Activated CD8-positive, alpha-beta T cell treated with anti-CD3 and anti-CD28 coated beads for 36 hours (primary cell): ENCODE data around the gene CTBP1. TPM values are rescaled to one million over a fixed set of nuclear protein-coding genes. Genes with fewer than 3 reads are reported as not detected.

ENCODE experiments used
- ATAC-seq: fragments of 200-7000 bp; cut with Tn5 transposase; one replicate; pipeline ENCODE4 v1.10.0; 2021; ENCODE audit warnings: mild to moderate bottlenecking, moderate library complexity
- CTCF ChIA-PET: fragments of 350-600 bp; sonication (Branson Sonifier 250); formaldehyde crosslinking; loops from one replicate; lab custom pipeline; 2021; ENCODE audit warnings: antibody characterized with exemption; lab: Charles Lee
- POLR2A ChIA-PET: fragments of 350-600 bp; sonication (Branson Sonifier 250); formaldehyde crosslinking; loops from one replicate; lab custom pipeline; 2021; ENCODE audit warnings: antibody characterized with exemption; lab: Charles Lee
- DNase-seq: peaks from one replicate; pipeline ENCODE4 v3.0.0-alpha.2; 2020
- H3K27ac Mint-ChIP-seq: one replicate; pipeline ENCODE4 v1.8.0; 2021; ENCODE audit warnings: mild to moderate bottlenecking, mixed read lengths
- H3K27me3 Mint-ChIP-seq: one replicate; pipeline ENCODE4 v1.8.0; 2021; ENCODE audit warnings: mixed read lengths
- H3K36me3 Mint-ChIP-seq: one replicate; pipeline ENCODE4 v1.8.0; 2021; ENCODE audit warnings: low read depth, mixed read lengths
- H3K4me1 Mint-ChIP-seq: one replicate; pipeline ENCODE4 v1.8.0; 2021; ENCODE audit warnings: low read depth, mixed read lengths
- H3K4me3 Mint-ChIP-seq: one replicate; pipeline ENCODE4 v1.8.0; 2021; ENCODE audit warnings: mild to moderate bottlenecking, moderate library complexity, mixed read lengths
- H3K9me3 Mint-ChIP-seq: one replicate; pipeline ENCODE4 v1.8.0; 2021; ENCODE audit warnings: mixed read lengths
- CTCF ChIP-seq: fragments of 200-600 bp; IDR thresholded peaks from one replicate; pipeline ENCODE4 v1.8.0; 2022; ENCODE audit warnings: antibody characterized with exemption, mild to moderate bottlenecking
- intact Hi-C: fragments of 100-400 bp; cut with micrococcal nuclease; formaldehyde crosslinking; loops from one replicate; pipeline ENCODE4 v1.10.0; 2022
- total RNA-seq, 2 experiments: library from RNA; stranded (reverse); gene quantifications; one replicate each; pipeline ENCODE4 v1.2.3, GENCODE V29; 2021

CTBP1 gene
- total RNA-seq, 2 experiments from 2014 or later = 136 TPM

GRCh38 chr4:1249148-1249730 lies 309 bp upstream of the CTBP1 start:
- DNase-seq (peak; percentile 79), ATAC-seq (peak; percentile 51)
- Mint-ChIP-seq H3K9me3 (peaks cover 4% of the 10 kb centered on the region), H3K4me1 (peaks cover 69% of the 10 kb centered on the region), H3K27ac (peak overlapping the region; percentile 91), H3K4me3 (peak overlapping the region; percentile 86), H3K27me3 (no peaks in the 10 kb centered on the region), H3K36me3 (peaks cover 48% of the 10 kb centered on the region)
- no peak for TF ChIP-seq CTCF
- POLR2A ChIA-PET = interaction anchor here (0.9 to 6.2 kb wide), 9 partner anchors 9 to 99 kb away, joined by 3 to 47 read pairs (median 5); partner anchors contain the start of gene MAEA
- CTCF ChIA-PET = interaction anchor here (1.0 to 4.5 kb wide), 3 partner anchors 19 to 98 kb away, joined by 3 to 31 read pairs (median 4); partner anchors contain the start of gene UVSSA
- intact Hi-C loops = loop anchor here (2.0 to 5.0 kb wide), 2 partner anchors 47 to 98 kb away; partner anchors contain the start of gene UVSSA

- POLR2A ChIA-PET = interaction anchor here (0.6 to 6.2 kb wide), 7 partner anchors 10 to 146 kb away, joined by 3 to 47 read pairs (median 9); partner anchors contain the start of gene MAEA
- CTCF ChIA-PET = interaction anchor here (0.8 to 2.6 kb wide), 6 partner anchors 12 to 99 kb away, joined by 3 to 12 read pairs (median 3); partner anchors contain the start of gene UVSSA
- ATAC-seq = peak; percentile 29
Observed at GRCh38 chr4:1247864-1248244, 1.1 kb downstream of the CTBP1 start.

GRCh38 chr4:1246901-1247863 lies 1.7 kb downstream of the CTBP1 start:
- TF ChIP-seq CTCF = no peak
- Mint-ChIP-seq H3K4me1 (peaks cover 64% of the 10 kb centered on the region), H3K27ac (peak overlapping the region; percentile 93), H3K27me3 (no peaks in the 10 kb centered on the region), H3K36me3 (peaks cover 29% of the 10 kb centered on the region), H3K4me3 (peak overlapping the region; percentile 90), H3K9me3 (no peaks in the 10 kb centered on the region)
- CTCF ChIA-PET = interaction anchor here (0.8 to 2.6 kb wide), 7 partner anchors 12 to 116 kb away, joined by 3 to 12 read pairs (median 3); partner anchors contain the start of gene UVSSA
- intact Hi-C loops = loop anchor here (5.0 kb wide), 1 partner anchor 45 kb away; no protein-coding TSS in a partner anchor
- ATAC-seq = peak; percentile 8
- POLR2A ChIA-PET = interaction anchor here (0.6 to 6.2 kb wide), 9 partner anchors 10 to 261 kb away, joined by 3 to 47 read pairs (median 4); partner anchors contain the start of gene MAEA
- peak; percentile 69 for DNase-seq

More at GRCh38 chr4:1247864-1248244, 1.1 kb downstream of the CTBP1 start:
- H3K36me3 Mint-ChIP-seq = peaks cover 35% of the 10 kb centered on the region
- peak overlapping the region; percentile 93 for H3K27ac Mint-ChIP-seq
- peak; percentile 60 for DNase-seq
- peaks cover 64% of the 10 kb centered on the region for H3K4me1 Mint-ChIP-seq
- H3K9me3 Mint-ChIP-seq = no peaks in the 10 kb centered on the region
- no peaks in the 10 kb centered on the region for H3K27me3 Mint-ChIP-seq
- intact Hi-C loops = loop anchor here (2.0 to 5.0 kb wide), 2 partner anchors 46 to 99 kb away; partner anchors contain the start of gene UVSSA
- TF ChIP-seq CTCF = no peak
- H3K4me3 Mint-ChIP-seq = peak overlapping the region; percentile 90

GRCh38 chr4:1246111-1246881 lies 2.6 kb downstream of the CTBP1 start:
- ChIA-PET CTCF (interaction anchor here (1.0 to 2.6 kb wide), 2 partner anchors 22 to 115 kb away, joined by 3 to 12 read pairs; no protein-coding TSS in a partner anchor), POLR2A (interaction anchor here (0.8 to 6.2 kb wide), 10 partner anchors 11 to 79 kb away, joined by 3 to 47 read pairs (median 4); partner anchors contain the start of gene MAEA)
- H3K9me3 Mint-ChIP-seq = no peaks in the 10 kb centered on the region
- H3K4me1 Mint-ChIP-seq = peaks cover 58% of the 10 kb centered on the region
- H3K36me3 Mint-ChIP-seq = peaks cover 21% of the 10 kb centered on the region
- no peaks in the 10 kb centered on the region for H3K27me3 Mint-ChIP-seq
- H3K4me3 Mint-ChIP-seq = peak overlapping the region; percentile 90
- intact Hi-C loops = loop anchor here (5.0 kb wide), 1 partner anchor 44 kb away; no protein-coding TSS in a partner anchor
- ATAC-seq (no peak), DNase-seq (peak; percentile 48)
- TF ChIP-seq CTCF = no peak
- H3K27ac Mint-ChIP-seq = peak overlapping the region; percentile 93
